ENCODE results near the gene LANCL1. TPM values are rescaled to one million over a fixed set of nuclear protein-coding genes. Genes with fewer than 3 reads are reported as not detected.

The LANCL1 gene, protein sequence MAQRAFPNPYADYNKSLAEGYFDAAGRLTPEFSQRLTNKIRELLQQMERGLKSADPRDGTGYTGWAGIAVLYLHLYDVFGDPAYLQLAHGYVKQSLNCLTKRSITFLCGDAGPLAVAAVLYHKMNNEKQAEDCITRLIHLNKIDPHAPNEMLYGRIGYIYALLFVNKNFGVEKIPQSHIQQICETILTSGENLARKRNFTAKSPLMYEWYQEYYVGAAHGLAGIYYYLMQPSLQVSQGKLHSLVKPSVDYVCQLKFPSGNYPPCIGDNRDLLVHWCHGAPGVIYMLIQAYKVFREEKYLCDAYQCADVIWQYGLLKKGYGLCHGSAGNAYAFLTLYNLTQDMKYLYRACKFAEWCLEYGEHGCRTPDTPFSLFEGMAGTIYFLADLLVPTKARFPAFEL
- total RNA-seq, result 10 to 100 TPM; 68.4 to 88.1 TPM
- polyA plus RNA-seq (2013, experiment 1 of 2), result 49.7 TPM
- 51.4 TPM for polyA plus RNA-seq (2013, experiment 2 of 2)
- long read RNA-seq, experiment 1, full-length matches to known transcripts, result 14 of 36 reads
- long read RNA-seq, experiment 1, partial matches to known transcripts, result 2 of 36 reads
- long read RNA-seq, experiment 1, other reads (novel, unspliced or antisense), result 20 of 36 reads
- long read RNA-seq, experiment 2, full-length matches to known transcripts, result 138 of 208 reads
- long read RNA-seq, experiment 2, partial matches to known transcripts, result 13 of 208 reads
- long read RNA-seq, experiment 2, other reads (novel, unspliced or antisense), result 57 of 208 reads
- long read RNA-seq, experiment 3, full-length matches to known transcripts, result 219 of 264 reads
- long read RNA-seq, experiment 3, partial matches to known transcripts, result 12 of 264 reads
- long read RNA-seq, experiment 3, other reads (novel, unspliced or antisense), result 33 of 264 reads
- long read RNA-seq, experiment 4, full-length matches to known transcripts, result 11 of 19 reads
- long read RNA-seq, experiment 4, partial matches to known transcripts, result 2 of 19 reads
- long read RNA-seq, experiment 4, other reads (novel, unspliced or antisense), result 6 of 19 reads

DNA sequence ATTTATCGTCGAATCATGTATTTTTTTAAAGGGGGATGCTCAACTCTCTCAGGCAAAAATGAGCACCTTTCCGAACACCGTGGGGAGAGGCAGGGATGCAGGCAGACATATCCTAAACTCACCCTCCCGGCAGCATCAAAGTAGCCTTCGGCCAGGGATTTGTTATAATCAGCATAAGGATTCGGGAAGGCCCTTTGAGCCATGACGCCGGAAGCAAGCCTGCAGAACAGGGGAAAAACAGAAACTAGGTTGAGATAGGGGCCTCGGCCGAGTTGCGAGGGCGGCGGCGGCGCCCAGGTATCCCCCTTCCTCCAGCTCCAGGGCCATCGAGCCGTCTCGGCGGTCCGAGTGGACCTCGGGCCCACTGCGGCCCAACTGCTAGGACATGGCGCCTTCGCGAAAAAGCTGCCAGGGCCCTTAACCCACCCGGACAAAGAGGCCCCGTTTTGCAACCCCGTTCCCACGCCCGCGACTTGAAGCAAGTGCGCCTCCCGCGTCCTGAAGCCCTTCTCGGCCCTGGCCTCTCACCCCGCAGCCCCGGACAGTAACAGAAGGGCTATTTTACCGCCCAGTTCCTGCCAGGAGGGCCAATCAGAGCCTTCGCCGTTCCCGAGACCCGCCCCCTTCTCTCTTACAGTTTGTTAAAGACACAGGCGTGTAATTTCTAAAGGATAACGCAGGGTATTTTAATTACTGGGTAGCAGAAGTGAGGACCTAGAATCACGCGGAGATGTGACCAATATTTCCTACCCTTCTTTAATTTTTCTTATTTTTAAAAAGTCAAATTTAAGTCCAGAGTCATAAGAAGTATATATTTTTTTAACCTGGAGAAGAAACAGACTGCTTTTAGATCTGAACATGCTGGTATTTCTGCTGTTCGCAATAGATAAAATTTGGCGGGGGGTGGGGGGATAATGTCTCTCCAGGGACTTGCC, at the start of gene LANCL1:
Gene LANCL1 (minus strand): TSS at position 566 of the 935 bp plus-strand sequence. CDS start 363 bp downstream, at position 203.
- peak; percentile 96 for DNase-seq
- TF ChIP-seq, protein P1, sequence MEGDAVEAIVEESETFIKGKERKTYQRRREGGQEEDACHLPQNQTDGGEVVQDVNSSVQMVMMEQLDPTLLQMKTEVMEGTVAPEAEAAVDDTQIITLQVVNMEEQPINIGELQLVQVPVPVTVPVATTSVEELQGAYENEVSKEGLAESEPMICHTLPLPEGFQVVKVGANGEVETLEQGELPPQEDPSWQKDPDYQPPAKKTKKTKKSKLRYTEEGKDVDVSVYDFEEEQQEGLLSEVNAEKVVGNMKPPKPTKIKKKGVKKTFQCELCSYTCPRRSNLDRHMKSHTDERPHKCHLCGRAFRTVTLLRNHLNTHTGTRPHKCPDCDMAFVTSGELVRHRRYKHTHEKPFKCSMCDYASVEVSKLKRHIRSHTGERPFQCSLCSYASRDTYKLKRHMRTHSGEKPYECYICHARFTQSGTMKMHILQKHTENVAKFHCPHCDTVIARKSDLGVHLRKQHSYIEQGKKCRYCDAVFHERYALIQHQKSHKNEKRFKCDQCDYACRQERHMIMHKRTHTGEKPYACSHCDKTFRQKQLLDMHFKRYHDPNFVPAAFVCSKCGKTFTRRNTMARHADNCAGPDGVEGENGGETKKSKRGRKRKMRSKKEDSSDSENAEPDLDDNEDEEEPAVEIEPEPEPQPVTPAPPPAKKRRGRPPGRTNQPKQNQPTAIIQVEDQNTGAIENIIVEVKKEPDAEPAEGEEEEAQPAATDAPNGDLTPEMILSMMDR (conservative IDR thresholded peaks at IDR 0.05), result no peak
- Mint-ChIP-seq H3K27ac (peak within 1 kb of the TSS; percentile 91), H3K27me3 (ENCODE audit: insufficient read depth) (no peaks in the 10 kb centered on the region), H3K36me3 (ENCODE audit: low read depth) (peaks cover 18% of the 10 kb centered on the region), H3K4me1 (peaks cover 13% of the 10 kb centered on the region), H3K9me3 (no peaks in the 10 kb centered on the region), H3K4me3 (peak within 1 kb of the TSS; percentile 93)
- Histone ChIP-seq H3K4me3 (ENCODE audit: low read length) (peak within 1 kb of the TSS; percentile 93), H3K27ac (ENCODE audit: low read depth, low read length) (peak within 1 kb of the TSS; percentile 63), H3K4me1 (ENCODE audit: control insufficient read depth, insufficient read depth, low read length) (no peaks in the 10 kb centered on the region), H3K9me3 (ENCODE audit: control insufficient read depth, low read length) (no peaks in the 10 kb centered on the region), H3K36me3 (ENCODE audit: control insufficient read depth, insufficient read depth, low read length) (peaks cover 9% of the 10 kb centered on the region), H3K9ac (ENCODE audit: extremely low read depth, low read length, poor library complexity, severe bottlenecking) (peak within 1 kb of the TSS; percentile 66), H3K27me3 (ENCODE audit: control insufficient read depth, insufficient read depth, low read length, poor library complexity, severe bottlenecking) (no peaks in the 10 kb centered on the region)
- 1 to 3% methylated on average over 11 to 45 of the region's 49 CpGs for WGBS, 2 experiments (ENCODE audit: insufficient coverage in 1 of 2, insufficient read length in 1 of 2)

DNA sequence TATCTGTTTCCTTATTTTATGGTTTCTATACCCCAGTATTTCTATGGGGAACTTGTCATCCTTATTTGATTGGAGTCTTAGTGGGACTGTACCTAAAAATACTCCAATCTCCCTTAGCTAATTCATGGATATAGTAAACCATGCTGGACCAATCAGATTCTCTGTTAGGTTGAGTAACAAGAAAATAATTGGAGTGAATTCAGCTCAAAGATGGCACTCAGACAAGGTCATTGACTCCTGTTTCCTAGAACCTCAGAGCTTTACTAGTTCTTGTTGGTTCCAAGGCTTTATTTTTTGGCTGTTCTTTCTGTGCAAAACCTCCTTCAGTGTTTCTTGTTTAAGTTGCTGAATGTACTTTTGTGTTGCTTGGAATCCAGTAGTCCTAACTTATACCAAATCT, 48.0 kb upstream of the LANCL1 start:
- H3K27me3 Mint-ChIP-seq (ENCODE audit: insufficient read depth), result no peaks in the 10 kb centered on the region
- no peak for DNase-seq

More for the DNA sequence above, 48.0 kb upstream of the LANCL1 start:
- Histone ChIP-seq H3K36me3 (ENCODE audit: control insufficient read depth, insufficient read depth, low read length) (no peaks in the 10 kb centered on the region), H3K9ac (ENCODE audit: extremely low read depth, low read length, poor library complexity, severe bottlenecking) (no peak overlapping the region), H3K4me3 (ENCODE audit: low read length) (no peak overlapping the region), H3K27me3 (ENCODE audit: control insufficient read depth, insufficient read depth, low read length, poor library complexity, severe bottlenecking) (no peaks in the 10 kb centered on the region), H3K4me1 (ENCODE audit: control insufficient read depth, insufficient read depth, low read length) (no peaks in the 10 kb centered on the region), H3K9me3 (ENCODE audit: control insufficient read depth, low read length) (no peaks in the 10 kb centered on the region), H3K27ac (ENCODE audit: low read depth, low read length) (no peak overlapping the region)
- H3K4me1 Mint-ChIP-seq, result peaks cover 10% of the 10 kb centered on the region
- H3K36me3 Mint-ChIP-seq (ENCODE audit: low read depth), result no peaks in the 10 kb centered on the region
- no peak overlapping the region for H3K4me3 Mint-ChIP-seq
- TF ChIP-seq, protein P1 (conservative IDR thresholded peaks at IDR 0.05), result no peak
- H3K27ac Mint-ChIP-seq, result no peak overlapping the region
- no peaks in the 10 kb centered on the region for H3K9me3 Mint-ChIP-seq
